GM21390 (cell line): Measurements from ENCODE around the gene INO80E.
A peak's percentile ranks its signal among the peaks of the same experiment; 100 is the strongest.

Experiments
- ATAC-seq: cut with Tn5 transposase; IDR thresholded peaks from one replicate; pipeline ENCODE4 v1.9.1; 2021; ENCODE audit not compliant: unreplicated experiment

The INO80E gene

DNA sequence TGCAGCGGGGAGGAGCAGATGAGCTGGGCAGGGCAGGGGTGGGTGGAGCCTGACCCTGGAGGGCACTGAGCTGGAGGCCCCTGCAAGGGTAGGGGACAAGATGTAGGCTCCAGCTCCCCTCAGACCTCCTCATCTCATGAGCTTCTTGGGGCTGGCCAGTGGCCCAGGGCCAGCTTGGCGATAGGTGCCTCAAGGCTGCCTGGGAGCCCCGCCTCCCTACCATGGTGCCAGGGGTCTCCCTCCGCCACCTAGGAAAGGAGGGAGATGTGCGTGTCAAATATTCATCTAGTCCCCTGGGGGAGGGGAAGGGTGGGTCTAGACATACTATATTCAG lies 4.5 kb upstream of the INO80E start:
- ATAC-seq = no peak

DNA sequence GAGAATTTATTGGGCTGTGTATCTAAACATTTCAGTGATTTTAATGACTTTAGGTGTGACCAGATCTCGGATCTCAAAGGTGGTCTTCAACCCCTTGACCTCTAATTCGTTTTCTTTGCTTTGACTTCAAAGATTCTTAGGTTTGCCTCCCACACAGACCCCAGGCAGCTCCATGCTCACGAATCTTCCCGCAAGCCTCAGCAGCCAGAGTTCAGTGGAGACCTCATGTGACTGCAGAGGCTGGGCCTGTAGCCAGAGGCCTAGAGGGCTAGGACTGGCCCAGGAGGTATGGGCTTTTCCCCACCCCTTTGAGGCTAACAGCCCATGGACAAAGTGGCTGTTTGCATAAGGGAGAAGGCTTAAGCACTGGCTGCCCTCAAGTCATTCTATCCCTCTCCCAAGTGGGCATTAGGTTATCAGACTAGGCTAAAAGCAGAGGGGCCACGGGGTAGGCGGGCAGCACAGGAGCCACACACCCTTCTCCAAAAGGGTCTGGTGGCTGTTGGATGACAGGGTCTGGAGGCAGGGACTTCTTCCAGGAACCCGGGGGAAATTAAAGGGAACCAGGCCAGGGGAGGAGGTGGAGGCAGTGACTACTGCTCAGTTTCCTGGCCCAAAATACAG lies 3.6 kb upstream of the INO80E start:
- ATAC-seq = no peak

DNA sequence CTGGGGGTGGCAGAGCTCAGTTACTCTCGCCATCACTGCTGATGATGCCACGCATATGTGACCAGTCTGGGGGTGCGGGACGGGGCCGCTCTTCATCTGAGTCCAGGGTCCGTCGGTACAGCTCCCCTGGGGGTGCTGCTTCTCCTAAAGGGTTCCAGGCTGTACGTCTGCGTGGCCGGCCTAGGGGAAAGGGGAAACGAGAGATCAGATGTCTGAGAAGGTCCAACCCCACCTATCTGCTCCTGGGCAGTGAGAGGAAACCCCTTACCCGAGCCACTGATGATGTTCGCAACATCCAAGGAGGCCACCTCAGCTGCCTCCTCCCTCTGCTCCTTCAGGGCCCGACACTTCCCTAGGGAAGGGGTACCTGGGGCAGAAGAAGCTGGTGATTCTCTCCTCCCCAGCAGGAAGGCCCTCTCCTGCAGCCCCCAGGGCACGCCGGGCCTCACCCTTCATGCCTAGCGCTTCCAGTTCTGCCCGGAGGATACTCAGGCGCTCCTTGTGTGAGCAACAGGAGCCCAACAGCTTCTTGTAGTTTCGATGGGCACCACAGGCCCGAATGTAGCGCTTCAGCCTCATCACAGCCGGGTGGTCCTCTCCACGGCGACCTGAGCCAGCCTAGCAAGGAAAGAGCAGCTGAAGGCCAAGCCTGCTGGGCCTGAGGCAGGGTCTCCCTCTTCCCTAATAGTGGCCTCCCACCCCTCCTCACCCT lies 2.7 kb upstream of the INO80E start:
- no peak for ATAC-seq

DNA sequence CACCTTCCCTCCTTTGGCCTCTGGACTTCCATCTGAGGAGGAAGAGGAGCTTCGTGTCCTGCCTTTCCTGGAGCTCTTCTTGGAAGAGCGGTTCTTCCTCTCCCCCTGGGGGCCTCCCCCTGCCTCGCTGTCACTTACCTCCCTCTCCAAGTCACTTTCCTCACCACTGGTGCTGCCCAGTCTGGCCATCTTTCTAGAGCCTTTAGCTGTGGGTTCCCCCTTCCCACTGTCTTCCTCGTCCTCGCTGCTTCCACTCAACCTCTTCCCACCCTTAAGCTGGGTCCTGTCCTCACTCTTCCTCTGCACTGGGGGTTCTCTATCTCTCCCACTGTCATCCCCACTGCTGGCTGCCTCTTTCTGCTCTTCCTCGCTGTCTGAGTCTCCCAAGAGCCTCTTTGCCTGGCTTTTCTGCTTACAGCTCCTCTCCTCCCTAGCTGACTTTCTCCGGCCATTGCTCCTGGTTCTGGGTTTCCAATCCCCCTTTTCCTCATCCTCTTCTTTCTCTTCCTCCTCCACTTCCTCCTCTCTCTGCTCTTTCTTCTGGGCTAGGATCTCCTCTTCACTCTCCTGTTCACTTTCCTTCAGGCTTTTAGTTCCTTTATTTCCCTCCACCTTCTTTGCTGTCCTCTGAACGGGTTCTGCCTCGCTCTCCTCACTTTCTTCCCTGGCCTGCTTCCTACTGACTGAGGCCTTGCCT lies 2.0 kb upstream of the INO80E start:
- ATAC-seq = no peak

DNA sequence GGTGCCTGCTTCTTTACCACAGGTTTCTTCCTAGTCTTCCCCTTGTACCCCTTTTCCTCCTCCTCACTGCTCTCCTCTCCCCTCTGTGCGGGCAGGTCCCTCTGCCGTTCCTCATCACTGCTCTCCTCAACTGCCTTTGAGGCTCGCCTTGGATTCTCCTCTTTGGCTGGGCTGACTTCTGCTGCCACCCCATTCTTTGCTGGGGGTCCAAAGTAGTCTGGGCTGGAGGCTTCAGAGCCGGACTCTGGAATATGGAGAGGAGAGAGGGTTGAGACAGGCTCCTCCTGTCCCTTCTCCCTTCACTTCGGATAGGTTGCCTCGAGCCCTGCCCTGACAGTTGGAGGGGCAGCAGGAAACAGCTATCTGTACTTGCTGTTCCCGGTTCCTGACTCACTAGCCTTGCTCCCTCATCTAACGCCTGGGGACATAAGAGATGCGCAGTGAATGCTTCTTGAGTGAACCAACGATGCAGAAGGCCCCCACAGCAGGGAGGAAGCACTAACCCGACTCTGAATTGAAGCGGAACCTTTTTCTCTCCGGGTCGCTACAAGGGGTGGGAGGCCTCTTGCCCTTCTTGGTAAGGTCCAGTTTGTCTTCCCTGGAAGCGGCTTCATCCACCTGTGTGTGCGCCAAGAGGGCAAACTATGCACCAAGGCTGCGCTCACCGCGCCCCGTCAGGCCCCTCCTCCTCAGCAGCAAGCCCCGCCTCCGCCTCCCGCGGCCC lies 1.3 kb upstream of the INO80E start:
- ATAC-seq = peak; percentile 38

DNA sequence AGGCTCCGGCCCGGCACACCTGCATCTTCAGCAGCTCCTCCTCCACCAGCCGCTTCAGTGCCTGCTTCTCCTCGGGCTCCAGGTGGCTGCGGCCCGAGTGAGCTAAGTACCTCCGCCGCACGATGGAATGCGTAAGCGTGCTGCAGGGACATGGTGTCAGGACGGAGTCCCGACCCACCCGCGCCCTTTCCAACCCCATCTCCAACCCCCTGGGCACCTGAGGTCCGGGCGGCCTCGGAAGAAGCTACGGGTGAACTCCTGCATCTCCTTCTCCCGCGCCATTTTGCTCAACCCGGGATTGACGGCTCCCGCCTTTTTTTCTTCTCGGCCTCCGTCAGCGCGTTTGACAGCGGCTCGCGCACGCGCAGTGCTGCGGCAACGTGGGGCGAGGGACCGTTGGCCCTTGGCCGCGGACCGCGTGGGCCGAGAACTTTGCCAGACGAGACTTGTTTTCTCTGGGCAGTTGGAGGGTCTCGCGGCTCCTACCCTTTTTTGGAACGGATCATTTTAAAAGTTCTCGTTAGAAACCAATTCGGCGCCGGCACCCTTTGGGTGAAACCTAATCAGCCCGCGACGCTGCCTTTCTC lies 624 bp upstream of the INO80E start, which contains the start of gene HIRIP3:
HIRIP3 (minus strand) TSS at position 294 of the 587 bp plus-strand sequence; CDS start at position 282, 12 bp downstream.
- peak; percentile 40 for ATAC-seq

DNA sequence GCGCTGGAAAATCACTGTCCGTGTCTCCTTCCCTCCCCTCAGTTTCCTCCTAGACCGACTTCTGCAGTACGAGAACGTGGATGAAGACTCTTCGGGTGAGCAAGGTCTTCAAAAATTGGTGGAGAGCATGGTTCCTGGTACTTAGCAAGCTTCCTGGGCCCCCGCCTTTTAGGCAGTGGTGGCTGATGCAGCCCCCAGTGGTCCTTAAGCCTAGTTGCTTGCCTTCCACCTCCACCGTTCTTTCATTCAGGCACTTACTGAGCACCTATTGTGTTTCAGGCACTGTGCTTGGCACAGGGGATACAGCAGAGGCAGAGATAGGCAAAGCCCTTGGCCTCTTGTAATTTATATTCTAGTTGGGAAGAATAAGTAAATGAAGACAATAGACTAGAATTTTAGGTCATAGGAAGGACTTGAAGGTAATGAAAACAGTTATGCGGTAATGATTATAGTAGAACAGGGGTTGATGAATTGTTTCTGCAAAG lies 767 bp downstream of the INO80E start:
- ATAC-seq = no peak

DNA sequence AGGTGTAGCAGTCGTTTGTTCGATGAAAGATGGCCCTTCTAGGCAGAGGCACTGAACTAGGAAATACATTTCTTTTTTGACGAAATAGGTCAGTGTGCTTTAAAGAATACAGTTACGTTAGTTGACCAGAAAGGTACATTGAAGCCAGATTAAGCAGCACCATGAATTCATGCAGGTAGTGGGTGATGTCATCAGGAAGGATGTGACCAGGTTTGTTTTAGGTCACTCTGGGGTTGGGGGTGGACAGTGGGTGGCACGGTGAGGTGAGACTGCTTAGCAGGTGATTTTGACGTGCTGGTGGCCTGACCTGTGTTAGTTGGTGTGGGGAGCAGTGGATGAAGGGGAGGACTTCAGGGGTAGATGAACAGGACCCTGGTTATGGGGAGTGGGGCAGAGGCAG lies 3.6 kb downstream of the INO80E start:
- no peak for ATAC-seq

DNA sequence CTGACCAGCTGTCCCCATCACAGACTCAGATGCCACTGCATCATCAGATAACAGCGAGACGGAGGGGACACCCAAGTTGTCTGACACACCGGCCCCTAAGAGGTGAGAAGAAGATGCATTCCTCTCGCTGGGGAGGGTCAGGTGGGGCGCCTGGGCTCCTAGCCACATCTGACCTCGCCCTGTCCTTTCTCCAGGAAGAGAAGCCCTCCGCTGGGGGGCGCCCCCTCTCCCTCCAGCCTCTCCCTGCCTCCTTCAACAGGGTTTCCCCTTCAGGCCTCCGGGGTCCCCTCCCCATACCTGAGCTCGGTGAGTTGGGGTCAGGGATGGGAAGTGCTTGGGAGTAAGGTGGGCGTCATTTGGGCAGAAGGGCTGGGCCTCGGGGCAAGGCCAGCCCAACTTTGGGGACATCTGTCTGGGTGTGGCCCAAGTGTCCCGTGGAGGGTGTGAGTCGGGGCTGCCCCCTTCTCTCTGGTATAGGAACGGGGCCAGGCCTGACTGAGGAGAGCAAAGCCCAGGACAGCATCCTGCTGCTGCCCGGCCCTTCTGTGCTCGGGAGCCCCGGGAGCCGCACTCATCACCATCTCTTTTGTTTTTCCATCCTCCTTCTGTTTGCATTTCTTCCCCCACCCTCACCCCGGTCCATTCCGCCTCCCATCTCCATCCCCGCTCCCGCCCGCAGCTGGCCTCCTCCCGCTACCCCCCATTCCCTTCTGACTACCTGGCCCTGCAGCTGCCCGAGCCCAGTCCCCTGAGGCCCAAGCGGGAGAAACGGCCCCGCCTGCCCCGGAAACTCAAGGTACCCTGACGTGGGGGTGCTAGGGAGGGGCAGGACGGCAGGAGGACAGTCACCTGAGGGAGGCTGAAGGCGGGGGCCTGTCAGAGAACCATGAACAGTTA lies 4.9 kb downstream of the INO80E start:
- no peak for ATAC-seq

DNA sequence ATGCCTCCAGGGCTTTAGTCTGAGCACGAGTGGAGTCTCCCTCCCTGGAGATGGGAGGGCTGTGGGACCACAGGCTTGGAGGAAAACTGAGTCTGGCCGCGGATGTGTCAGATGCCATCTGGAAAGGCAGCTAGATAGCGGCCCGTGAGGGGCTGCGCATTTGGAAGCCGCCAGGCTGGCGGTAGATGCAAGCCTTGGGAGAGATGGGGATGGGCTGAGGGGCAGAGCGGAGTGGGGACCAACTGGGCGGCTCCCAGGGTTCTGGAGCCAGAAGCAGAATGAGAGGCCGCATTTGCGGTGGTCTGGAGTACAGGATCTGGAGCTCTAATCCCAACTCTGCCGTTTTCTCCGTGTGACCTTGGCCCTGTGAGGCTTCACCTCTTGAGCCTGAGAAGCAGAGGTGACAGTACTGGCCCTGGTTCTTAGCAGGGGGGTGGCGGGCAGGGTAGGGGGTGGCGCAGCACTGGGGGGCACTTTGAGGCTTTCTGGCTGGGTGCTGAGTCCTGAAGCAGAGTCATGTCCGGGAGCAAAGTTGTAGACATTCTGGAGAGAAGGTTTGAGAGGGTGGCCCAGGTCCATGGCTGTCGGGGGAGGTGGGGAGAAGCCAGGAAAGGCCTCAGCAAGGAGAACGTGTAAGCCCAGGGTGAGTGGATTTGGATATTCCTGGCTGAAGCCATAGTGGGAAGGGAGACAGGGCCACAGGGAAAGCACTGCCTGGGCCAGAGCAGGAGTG lies 6.7 kb downstream of the INO80E start:
- no peak for ATAC-seq

DNA sequence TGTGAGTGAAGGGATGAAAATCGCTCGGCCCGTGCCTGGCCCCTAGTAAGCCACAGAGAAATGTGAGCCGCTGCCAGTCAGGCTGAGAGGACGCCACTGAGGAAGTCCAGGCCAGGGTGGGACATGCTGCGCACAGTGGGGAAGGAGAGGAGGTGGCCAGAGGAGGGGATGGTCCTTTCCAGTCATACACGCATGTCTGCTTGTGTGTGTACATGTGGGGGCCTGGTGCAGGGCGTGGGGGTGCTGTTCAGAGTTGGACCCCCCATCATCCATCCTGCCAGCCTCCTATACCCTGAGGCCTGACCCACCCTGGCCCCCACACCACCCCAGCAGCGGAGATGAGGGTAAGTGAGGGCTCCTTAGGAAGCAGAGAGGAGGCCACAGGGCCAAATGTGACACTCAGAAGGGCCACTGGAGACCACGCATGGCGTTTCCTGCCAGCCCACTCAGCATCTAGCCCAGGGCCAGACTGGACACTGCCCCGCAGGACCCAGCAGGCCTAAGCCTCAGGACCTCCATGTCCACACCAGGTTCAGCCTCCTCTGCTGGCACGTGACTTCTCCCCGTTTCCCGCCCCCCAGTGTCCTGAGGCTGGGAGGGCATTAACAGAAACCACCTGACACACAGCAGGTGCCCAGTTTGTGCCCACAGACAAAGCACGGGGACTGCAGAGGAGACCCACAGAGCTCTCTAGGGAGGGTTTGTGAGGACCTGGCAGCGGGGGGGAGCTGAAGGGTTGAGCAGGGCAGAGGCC lies 7.8 kb downstream of the INO80E start:
- ATAC-seq = no peak

DNA sequence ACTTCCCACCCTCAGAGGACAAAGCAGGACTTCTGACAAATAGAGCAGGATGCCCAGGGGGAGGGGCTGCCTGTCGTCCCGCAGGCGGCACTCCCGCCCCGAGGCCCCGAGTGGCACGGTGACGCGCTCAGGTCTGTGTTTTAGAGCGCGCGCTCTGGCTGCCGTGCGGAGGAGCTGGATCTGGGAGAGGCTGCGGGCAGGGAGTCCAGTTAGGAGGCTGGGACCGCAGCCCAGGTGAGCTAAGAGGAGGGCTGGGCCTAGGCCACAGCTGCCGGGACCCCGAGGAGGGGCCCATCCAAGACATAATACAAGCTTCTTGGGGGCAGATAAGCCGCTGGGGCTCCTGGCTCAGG lies 8.4 kb downstream of the INO80E start:
- ATAC-seq = no peak

DNA sequence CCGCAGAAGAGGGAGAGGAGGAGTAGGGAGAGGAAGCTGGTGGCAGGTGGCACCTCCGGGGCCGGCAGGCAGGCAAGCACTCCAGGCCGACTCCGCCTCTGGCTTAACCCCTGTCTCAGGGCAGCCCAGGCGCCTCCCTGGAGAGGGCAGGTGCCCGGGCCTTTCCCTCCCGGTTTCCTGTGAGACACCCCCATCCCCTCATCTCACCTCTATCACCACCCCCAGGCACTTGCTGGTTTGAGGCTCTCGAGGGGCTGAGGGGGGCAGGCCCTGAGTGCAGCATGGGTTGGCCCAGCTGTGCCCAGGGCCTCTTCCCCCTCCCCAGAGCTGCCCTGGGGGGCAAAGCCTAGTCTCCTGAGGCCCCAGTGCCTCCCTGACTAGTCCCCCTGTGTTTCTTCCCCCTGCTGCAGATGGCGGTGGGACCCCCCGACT lies 8.8 kb downstream of the INO80E start:
- no peak for ATAC-seq

DNA sequence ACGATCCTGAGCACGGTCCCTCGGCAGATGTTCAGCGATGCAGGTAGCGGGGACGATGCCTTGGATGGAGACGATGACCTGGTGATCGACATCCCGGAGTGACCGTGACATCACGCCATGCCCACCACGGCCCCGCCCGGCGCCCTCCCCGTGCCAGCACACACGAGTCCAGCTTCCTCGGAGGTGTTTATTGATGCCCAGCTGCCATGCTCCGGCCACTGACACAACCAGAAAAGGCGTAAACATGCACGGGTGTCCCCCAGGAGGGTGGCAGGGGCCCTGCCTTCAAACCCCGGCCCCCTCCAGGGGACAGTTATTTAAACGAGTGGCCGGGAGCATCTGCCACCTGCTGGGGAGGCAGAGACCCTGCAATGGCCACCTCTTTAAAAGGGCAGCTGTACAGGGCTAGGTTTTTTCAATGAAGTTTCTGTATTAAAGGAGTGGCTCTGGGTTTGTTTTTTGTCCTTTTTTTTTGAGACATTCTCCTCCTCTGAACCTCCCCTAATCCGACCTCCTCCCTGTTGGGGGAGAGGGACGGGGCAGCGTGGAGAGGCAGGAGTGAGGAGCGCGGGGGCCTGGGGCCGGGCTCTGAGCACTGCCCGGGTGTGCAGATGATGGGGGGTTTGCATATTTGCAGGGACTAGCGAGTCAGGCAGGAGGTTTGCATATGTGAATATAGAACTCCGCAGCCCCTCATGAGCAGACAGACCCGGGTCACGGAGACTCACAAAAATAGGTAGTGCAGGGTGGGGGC lies 9.5 kb downstream of the INO80E start:
- ATAC-seq = no peak

DNA sequence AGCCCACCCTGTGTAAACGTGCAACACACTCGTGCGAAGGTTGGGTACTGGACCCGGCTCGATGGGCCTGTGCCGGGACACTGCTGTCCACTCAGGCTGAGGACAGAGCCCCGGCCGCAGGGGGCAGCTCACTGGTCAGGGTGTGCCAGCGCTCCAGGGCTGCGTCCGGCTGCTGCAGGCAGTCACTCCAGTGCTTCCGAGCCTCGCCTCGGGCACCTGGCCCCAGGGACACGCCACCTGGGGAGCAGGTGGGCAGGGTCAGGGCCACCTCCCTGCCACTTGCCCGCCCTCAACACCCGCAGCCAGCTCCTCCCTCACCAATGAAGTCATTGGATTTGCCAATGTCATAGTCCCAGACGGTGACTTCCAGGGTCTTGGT lies 10.0 kb downstream of the INO80E start:
- ATAC-seq = no peak

DNA sequence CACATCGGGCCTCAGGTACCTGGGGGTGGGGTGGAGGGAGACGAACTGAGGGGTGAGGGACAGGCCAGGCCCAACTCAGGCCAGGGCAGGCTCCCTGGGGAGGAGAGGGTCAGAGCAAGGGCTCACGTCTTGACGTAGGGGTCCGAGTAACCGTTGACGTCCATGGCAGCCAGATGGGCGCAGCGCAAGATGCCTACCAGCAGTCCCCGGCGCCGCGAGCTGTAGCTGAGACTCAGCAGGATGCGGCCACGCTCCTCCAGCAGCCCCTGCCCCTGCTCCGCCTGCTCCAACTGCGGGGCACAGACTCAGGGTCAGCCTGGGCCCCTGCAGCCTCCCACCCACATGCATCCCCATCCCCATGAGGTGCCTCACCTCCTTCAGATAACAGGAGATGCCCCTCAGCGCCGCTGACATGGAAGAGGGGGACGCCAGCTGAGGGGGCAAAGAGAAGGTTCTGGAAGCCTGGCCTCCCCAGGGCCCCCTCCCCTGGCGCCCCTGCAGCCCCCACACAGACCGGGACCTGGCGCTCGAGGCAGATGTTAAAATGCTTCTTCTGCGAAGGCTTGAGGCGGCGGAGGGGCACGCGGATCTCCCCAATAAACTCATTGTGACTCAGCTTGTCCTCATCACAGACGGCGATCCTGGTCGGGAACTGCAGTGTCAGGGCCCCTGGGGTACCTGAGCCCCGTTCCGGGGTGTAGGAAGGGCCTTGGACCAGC lies 10.8 kb downstream of the INO80E start:
- no peak for ATAC-seq

DNA sequence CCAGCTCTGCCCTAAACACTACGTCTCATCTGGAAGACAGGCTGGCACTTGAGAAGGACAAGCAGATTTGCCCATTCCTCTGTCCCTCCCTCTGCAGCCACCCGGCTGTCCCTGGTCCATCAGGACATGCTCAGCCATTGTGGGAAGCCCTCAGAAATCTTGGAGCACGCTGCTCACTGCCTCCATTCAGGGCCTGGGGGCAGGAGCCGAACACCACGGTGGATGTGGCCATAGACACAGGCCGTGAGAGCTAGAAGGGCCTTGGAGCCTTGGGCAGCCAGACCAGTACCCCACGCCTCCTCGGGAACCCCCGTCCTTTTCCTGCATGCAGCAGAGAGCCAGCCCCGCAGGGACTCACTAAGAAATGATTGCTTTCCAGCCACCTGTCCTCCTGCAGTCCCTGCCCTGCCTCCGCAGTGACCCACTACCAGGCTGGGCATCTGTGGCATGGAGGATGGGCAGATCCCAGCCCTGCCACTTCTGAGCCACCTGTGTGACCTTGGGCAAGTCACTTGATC lies 11.4 kb downstream of the INO80E start:
- no peak for ATAC-seq
